Measurements from ENCODE around the gene PES1. TPM values are rescaled to one million over a fixed set of nuclear protein-coding genes. Genes with fewer than 3 reads are reported as not detected.
A peak's percentile ranks its signal among the peaks of the same experiment; 100 is the strongest.

PES1 gene
- total and polyA plus RNA-seq, 2 of the 13 experiments (the other 11 are each of a cell fraction or from before 2014, with no cell fraction given), result 65.1 to 94.7 TPM

DNA sequence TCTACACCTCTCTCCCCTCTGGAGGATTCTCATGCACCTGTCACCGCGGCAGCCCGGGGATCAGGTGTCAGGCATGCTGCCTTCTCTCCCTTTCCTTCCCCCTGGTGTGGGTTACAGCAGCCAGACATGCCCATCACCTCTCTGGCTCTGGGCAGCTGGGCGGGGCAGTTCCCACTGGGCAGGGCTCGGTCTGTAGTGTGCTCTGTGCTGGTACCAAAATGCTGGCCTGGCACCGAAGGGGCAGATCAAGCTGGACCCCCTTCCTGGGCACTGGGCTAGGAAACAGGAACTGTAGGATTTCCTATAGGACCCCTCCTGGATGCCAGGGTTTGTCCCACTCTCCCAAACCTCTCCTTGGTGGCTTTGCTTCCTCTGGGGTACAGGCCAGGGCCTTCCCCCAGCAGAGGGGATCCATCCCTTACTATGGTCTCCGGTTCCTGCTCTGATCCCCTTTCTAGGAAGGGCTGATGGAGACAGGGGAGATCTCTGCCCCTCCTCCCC is 18.1 kb downstream of the PES1 start (continued):
- 0 out of 2 replicates have a peak, but pooled peaks have one; percentile 18 for TF ChIP-seq ZNF614 (CRISPR knock-in tag; IDR thresholded peaks at IDR 0.05; ENCODE audit: borderline replicate concordance)
- TF ChIP-seq RARA (CRISPR knock-in tag; IDR thresholded peaks at IDR 0.05), result 0 out of 2 replicates have a peak, but pooled peaks have one; percentile 4
- no peak for TF ChIP-seq TCF7 (IDR thresholded peaks at IDR 0.05; ENCODE audit: low read depth)
- TF ChIP-seq, protein P1, sequence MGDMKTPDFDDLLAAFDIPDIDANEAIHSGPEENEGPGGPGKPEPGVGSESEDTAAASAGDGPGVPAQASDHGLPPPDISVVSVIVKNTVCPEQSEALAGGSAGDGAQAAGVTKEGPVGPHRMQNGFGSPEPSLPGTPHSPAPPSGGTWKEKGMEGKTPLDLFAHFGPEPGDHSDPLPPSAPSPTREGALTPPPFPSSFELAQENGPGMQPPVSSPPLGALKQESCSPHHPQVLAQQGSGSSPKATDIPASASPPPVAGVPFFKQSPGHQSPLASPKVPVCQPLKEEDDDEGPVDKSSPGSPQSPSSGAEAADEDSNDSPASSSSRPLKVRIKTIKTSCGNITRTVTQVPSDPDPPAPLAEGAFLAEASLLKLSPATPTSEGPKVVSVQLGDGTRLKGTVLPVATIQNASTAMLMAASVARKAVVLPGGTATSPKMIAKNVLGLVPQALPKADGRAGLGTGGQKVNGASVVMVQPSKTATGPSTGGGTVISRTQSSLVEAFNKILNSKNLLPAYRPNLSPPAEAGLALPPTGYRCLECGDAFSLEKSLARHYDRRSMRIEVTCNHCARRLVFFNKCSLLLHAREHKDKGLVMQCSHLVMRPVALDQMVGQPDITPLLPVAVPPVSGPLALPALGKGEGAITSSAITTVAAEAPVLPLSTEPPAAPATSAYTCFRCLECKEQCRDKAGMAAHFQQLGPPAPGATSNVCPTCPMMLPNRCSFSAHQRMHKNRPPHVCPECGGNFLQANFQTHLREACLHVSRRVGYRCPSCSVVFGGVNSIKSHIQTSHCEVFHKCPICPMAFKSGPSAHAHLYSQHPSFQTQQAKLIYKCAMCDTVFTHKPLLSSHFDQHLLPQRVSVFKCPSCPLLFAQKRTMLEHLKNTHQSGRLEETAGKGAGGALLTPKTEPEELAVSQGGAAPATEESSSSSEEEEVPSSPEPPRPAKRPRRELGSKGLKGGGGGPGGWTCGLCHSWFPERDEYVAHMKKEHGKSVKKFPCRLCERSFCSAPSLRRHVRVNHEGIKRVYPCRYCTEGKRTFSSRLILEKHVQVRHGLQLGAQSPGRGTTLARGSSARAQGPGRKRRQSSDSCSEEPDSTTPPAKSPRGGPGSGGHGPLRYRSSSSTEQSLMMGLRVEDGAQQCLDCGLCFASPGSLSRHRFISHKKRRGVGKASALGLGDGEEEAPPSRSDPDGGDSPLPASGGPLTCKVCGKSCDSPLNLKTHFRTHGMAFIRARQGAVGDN (CRISPR knock-in tag; IDR thresholded peaks at IDR 0.05), result peak; percentile 45
- TF ChIP-seq, protein P2, sequence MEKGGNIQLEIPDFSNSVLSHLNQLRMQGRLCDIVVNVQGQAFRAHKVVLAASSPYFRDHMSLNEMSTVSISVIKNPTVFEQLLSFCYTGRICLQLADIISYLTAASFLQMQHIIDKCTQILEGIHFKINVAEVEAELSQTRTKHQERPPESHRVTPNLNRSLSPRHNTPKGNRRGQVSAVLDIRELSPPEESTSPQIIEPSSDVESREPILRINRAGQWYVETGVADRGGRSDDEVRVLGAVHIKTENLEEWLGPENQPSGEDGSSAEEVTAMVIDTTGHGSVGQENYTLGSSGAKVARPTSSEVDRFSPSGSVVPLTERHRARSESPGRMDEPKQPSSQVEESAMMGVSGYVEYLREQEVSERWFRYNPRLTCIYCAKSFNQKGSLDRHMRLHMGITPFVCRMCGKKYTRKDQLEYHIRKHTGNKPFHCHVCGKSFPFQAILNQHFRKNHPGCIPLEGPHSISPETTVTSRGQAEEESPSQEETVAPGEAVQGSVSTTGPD (CRISPR knock-in tag; IDR thresholded peaks at IDR 0.05), result no peak
- peak; percentile 33; the same call in 1 of the 2 replicates for TF ChIP-seq POLR2G (IDR thresholded peaks at IDR 0.05; ENCODE audit: low read depth, low read length)
- no peak for TF ChIP-seq SP1 (IDR thresholded peaks at IDR 0.05)
- TF ChIP-seq SP1 (CRISPR knock-in tag; IDR thresholded peaks at IDR 0.05), result no peak
- no peak for TF ChIP-seq ZNF747 (CRISPR knock-in tag; IDR thresholded peaks at IDR 0.05; ENCODE audit: borderline replicate concordance)
- TF ChIP-seq ZNF563 (CRISPR knock-in tag; IDR thresholded peaks at IDR 0.05), result no peak
- TF ChIP-seq, protein P3, sequence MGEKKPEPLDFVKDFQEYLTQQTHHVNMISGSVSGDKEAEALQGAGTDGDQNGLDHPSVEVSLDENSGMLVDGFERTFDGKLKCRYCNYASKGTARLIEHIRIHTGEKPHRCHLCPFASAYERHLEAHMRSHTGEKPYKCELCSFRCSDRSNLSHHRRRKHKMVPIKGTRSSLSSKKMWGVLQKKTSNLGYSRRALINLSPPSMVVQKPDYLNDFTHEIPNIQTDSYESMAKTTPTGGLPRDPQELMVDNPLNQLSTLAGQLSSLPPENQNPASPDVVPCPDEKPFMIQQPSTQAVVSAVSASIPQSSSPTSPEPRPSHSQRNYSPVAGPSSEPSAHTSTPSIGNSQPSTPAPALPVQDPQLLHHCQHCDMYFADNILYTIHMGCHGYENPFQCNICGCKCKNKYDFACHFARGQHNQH (CRISPR knock-in tag; IDR thresholded peaks at IDR 0.05), result peak; percentile 12; the same call in 1 of the 2 replicates
- no peak for TF ChIP-seq CC2D1A (CRISPR knock-in tag; IDR thresholded peaks at IDR 0.05)
- no peak for TF ChIP-seq TCF7L2 (IDR thresholded peaks at IDR 0.05; ENCODE audit: low read depth, low read length)
- TF ChIP-seq MYC (CRISPR knock-in tag; IDR thresholded peaks at IDR 0.05; ENCODE audit: borderline replicate concordance), result no peak
- 0 out of 2 replicates have a peak, but pooled peaks have one; percentile 45 for TF ChIP-seq ZNF776 (CRISPR knock-in tag; IDR thresholded peaks at IDR 0.05)
- TF ChIP-seq TBX2 (CRISPR knock-in tag; IDR thresholded peaks at IDR 0.05; ENCODE audit: borderline replicate concordance), result no peak
- TF ChIP-seq ZNF350 (CRISPR knock-in tag; IDR thresholded peaks at IDR 0.05; ENCODE audit: borderline replicate concordance, low read depth), result peak; percentile 34; the same call in 1 of the 2 replicates
- 0 out of 2 replicates have a peak, but pooled peaks have one; percentile 1 for TF ChIP-seq ZNF629 (CRISPR knock-in tag; conservative IDR thresholded peaks at IDR 0.05)
- no peak for TF ChIP-seq REL (CRISPR knock-in tag; conservative IDR thresholded peaks at IDR 0.05)
- TF ChIP-seq KLF12 (CRISPR knock-in tag; IDR thresholded peaks at IDR 0.05; ENCODE audit: borderline replicate concordance), result no peak
- TF ChIP-seq, protein P4, sequence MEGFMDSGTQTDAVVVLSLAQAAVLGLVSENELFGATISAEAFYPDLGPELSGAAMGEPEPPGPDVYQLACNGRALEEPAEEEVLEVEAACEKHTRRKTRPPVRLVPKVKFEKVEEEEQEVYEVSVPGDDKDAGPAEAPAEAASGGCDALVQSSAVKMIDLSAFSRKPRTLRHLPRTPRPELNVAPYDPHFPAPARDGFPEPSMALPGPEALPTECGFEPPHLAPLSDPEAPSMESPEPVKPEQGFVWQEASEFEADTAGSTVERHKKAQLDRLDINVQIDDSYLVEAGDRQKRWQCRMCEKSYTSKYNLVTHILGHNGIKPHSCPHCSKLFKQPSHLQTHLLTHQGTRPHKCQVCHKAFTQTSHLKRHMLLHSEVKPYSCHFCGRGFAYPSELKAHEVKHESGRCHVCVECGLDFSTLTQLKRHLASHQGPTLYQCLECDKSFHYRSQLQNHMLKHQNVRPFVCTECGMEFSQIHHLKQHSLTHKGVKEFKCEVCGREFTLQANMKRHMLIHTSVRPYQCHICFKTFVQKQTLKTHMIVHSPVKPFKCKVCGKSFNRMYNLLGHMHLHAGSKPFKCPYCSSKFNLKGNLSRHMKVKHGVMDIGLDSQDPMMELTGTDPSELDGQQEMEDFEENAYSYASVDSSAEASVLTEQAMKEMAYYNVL (CRISPR knock-in tag; IDR thresholded peaks at IDR 0.05; ENCODE audit: borderline replicate concordance), result 0 out of 2 replicates have a peak, but pooled peaks have one; percentile 17
- no peak for TF ChIP-seq SOX6 (IDR thresholded peaks at IDR 0.05)
- TF ChIP-seq SOX6 (CRISPR knock-in tag; IDR thresholded peaks at IDR 0.05), result peak; percentile 34; the same call in 1 of the 2 replicates

Measured in HepG2 (cell line).